Skin of body (tissue), 2 donors: ENCODE data around the gene PSMB7. TPM values are rescaled to one million over a fixed set of nuclear protein-coding genes. Genes with fewer than 3 reads are reported as not detected.
"Not testable (repeated sequence)": the region's sequence is repeated elsewhere in the genome, so short reads cannot be mapped to it uniquely, and the experiment has no call there.

Source experiments
- DNase-seq: peaks from one replicate; lab custom pipeline; 2025; lab: John Stamatoyannopoulos, UW
- total RNA-seq: library from RNA; depleted of rRNA; stranded (reverse); fragments of >200 nt; gene quantifications from one replicate; pipeline ENCODE4 v1.2.3, GENCODE V29; 2014

Gene PSMB7
- total RNA-seq, 1 donor from 2014 or later: 153 TPM

DNA sequence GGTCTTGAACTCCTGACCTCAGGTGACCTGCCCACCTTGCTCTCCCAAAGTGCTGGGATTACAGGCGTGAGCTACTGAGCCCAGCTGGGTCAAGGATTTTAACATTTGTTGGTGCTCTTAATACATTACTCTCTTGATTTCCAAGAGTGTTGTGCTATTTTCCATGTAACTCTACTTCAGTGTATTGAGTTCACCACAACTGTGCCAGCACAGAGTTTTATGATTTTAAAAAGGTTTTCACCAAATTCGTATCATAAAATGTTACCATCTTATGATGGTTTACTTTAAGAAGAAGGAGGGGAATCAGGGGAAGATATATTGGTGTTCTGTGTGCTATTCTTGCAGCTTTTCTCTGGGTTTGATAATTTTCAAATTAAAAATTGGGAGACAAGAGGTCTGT is 28.4 kb upstream of the PSMB7 start:
- DNase-seq: no peak

DNA sequence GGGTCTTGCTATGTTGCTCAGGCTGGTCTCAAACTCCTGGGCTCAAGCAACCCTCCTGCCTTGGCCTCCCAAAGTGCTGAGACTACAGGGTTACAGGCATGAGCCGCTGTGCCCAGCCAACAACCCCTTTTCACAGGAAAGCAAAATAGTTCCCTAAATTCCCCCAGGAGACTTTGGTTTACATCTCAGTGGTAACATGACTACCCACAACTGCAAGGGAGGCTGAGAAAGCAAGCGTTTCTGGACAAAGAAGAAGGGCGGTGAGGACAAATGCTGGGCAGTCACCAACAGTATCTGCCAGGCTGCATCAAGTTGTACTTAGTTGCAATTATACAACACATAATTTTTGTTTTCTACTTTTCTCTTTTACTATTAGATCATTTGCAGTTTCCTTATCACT is 27.6 kb upstream of the PSMB7 start:
- no peak for DNase-seq

DNA sequence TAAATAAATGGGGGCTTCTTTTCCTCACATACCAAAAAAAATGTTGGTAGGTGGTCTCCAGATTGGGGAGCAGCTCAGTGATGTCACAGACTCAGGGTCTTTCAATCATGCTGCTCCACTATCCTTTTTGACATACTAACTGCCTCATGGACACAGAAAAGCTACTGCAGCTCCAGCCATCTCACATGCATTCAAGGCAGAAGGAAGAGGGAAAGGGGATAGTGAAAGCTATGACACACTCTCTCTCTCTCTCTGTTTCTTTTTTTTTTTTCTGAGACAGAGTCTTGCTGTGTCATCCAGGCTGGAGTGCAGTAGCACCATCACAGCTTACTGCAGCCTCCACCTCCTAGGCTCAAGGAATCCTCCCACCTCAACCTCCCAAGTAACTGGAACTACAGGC is 27.1 kb upstream of the PSMB7 start:
- DNase-seq: no peak

DNA sequence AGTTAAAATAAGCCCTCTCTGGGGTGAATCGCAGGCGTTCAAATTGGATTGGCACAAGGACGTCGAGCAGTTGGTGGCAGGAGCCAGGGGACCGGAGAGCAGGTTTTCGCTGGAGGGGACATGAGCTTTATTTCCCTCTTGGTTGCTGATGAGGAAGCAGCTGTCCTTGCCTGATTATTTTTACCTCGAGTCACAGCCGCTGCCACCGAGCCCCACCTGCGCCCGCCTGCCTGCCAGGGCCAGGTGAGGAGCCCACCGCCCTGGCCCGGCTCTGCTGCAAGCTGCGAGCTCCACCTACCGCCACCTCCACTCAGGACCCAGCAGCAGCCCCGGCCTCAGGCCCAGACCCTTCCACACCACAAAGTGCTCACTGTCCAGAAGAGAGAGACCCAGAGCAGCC is 26.0 kb upstream of the PSMB7 start:
- no peak for DNase-seq

DNA sequence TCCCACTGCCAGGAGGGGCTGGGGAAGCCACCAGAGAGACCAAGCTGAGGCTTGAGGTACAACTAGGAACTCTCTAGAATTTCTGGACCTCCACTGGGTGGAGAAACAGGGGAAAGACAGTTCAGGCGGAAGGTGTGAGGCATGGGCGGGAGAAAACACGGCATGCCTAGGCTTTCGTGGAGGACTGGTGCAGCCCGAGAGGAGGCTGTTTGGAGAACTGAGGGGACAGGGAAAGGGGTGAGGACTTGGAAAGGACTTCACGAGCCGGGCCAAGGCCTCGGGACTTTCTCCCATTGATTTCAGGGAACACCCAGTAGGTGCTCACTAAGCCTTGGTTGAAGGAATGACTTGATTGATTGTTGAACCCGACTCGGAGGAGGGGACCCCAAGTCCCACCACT is 25.5 kb upstream of the PSMB7 start:
- no peak for DNase-seq

DNA sequence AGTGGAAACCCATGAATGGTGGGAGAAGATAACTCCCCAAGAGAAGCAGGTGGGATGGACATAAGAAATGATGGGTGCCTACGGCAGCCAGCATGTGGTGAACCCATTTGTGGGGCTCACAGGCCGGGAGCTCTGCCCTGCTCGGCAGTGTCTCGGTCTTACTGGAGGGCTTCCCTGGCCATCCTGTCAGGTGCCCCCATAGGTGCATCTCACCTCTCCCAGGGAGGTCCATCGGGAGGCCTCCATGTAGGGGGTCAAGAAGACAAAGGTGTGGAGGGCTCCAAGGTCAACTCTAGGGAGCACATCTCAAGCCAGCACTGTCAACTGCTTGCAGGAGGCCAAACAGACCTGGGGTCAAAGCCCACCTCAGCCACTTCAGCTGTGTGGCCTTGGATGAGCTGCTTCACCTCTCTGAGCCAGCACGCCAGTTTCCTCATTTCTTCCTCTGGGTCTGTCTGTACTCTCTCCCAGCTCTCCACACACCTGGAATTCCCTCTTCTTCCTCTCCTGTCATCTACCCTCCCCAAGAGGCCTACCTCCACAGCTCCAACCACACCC is 24.5 kb upstream of the PSMB7 start:
- no peak for DNase-seq

DNA sequence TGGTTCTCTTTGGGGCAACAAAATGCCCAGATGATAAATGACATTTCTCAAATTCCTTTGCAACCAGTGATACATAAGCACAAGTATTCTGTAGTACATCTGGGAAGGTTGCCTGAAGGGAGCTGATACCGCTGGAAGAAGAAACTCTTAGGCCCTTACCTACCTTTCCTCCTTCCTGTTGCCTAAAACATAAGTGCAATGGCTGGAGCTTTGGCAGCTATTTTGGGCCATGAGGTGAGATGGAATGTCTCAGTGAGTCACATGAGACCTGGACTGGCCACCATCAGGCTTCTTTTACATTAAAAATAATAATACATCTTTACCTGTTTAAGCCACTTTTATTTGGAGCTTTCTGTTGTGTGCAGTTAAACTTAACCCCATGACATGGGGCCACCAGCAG is 23.8 kb upstream of the PSMB7 start:
- DNase-seq: no peak

DNA sequence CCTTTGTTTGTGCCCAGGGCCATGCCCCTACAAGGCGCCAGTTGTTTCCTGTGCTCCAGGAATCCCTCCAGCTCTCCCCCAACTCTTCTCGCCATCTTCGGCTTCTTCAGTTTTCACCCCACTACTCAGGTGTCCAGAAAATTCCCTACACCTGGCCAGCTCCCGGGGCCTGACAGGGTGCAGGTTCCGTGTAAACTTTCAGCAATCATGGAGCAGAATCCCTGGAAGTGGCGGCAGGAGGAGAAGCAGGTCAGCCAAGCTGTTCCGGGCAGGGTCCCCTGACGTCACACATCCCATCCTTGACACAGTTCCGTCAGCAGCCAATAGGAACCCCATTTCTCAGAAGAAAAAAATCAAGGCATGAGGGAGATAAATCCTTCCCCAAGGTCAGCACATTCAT is 22.8 kb upstream of the PSMB7 start:
- no peak for DNase-seq

DNA sequence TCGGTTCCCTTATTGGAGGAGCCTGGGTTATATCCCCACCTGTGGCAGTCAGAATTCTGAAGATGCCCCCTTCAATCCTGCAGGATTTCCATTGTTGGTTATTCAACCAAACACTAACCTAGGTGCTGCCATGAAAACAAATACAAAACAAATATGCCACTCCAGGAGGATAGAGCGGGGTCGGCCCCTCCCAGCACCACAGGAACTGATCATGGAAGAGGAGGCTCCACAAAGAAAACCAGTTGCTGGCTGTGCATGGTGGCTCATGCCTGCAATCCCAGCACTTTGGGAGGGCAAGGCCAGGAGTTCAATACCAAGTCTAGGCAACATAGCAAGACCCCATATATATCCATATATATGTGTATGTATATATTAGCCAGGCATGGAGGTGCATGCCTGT is 21.8 kb upstream of the PSMB7 start:
- no peak for DNase-seq

DNA sequence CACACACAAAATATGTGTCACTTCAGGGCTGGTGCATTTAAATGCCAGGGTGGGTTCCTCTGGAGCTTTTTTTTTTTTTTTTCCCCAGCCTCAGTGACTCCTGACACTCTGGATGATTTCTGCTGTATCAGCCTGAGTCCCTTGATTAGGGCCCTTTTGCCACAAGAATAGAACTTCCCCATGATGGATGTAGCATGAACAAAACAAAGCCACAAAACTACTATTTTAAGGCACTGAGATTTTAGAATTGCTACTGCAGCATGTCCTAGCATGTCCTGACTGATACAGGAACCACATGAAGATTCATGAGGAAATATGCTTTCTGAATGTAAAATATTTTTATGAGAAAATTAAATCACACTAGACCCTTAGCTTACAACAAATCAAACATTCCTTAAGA is 21.1 kb upstream of the PSMB7 start:
- no peak for DNase-seq

DNA sequence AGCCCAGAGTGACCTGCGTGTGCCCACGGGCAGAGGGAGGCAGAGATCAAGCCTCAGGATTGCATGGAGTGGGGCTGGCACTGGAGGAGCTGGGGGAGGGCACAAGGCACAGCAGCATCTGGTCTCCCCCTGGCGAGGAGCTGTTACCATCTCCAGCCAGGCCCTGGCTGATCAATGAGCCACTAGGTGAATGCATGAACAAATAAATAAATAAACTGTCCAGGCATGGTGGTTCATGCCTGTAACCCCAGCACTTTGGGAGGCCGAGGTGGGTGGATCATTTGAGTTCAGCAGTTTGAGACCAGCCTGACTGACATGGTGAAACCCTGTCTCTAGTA is 14.3 kb upstream of the PSMB7 start:
- DNase-seq: no peak

DNA sequence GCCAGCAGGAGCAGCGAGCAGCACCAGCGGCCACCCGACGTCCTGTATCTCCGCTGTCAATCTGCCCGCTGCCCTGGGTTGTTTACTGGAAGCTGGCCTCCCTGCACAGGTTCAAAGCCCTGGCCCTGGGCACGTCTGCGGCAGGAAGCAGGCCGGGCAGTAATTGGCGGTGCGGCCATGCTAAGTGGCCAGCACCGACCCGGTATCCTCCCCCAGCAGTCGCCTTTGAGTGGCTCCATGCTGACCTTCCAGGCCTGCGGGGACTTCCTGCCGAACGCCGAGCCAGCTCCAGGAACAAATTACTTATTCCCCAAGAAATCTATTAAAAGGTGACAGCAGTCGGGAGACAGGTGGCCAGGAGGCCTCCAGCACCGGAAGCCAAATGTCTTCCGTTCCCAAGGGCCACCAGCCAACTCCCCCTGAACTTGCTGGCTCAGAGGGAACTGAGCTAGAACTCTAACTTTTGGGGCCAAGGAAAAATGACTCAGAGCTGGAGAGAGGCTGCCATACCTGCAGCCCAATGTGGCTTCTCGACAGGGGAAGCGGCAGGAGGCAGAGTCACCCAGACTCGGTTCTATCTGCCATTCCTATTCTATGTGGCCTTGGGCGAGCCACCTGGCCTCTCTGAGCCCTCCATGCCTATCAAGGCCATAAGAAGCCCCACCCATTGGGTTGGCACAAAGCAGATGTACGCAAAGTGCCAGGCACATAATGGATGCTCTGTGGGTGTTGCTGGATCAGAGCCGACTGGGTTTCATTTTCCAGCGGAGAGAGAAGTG is 13.7 kb upstream of the PSMB7 start:
- no peak for DNase-seq

DNA sequence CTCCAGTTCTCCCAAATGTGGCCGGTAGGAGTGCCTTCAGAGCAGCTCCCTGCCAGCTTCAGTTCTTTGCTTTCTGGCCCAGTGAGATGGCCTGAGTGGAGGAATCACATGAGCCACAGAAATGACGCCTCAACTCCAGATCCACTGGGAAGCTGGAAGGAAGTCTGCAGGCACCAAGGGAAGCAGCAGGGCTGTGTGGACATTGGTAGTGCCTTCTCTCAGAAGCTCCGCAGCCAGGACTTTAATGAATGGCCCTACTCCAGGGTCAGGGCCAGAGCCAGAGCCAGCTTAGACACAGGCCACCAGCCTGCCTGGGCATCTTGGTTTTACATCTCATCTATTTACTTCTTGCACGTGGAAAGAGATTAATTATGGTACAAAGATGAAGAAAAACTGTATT is 12.0 kb upstream of the PSMB7 start:
- DNase-seq: no peak

DNA sequence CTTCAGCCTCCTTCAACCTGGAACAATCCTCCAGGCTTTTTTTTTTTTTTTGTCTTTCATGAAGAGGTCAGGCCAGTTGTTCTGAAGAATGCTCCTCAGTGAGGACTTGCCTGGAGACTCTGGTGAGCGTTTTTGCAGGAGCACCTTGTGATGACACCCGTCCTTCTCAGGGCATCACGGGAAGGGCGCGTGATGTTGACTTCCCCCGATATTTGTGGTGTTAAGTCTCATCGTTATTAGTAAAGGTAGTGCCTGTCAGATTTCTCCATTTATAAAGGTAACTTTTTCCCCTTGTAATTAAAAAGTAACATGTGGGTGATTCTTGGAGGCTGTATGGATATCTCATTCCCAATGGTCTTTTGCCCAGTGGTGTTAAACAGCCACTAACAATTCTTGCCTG is 11.1 kb upstream of the PSMB7 start:
- no peak for DNase-seq

DNA sequence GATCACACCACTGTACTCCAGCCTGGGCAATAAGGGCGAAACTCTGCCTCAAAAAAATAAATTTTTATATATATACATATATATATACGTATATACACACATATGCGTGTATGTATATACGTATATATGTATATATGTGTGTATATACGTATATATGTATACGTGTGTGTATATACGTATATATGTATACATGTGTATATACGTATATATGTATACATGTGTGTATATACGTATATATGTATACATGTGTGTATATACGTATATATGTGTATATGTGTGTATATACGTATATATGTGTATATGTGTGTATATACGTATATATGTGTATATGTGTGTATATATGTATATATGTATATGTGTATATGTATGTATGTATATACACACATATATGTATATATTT is 10.5 kb upstream of the PSMB7 start:
- not testable (repeated sequence) for DNase-seq

DNA sequence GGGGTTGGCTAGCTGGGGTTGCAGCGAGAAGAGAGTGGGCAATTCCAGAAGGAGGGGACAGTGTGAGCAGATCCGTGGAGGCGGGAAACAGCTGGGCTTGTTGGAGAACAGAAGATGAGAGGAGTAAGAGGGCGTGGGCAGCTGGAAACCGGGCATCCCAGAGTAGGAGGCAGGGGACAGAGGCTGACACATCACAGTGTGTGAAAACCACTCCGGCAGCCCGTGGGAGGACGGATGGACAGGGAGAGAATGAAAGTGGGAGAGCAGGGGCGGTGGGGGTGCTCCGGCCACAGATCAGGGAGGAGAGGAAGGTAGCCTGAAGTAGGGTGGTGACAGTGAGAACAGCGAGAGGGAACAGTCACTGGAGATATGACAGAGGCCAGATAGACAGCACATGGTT is 8.3 kb upstream of the PSMB7 start:
- DNase-seq: no peak

DNA sequence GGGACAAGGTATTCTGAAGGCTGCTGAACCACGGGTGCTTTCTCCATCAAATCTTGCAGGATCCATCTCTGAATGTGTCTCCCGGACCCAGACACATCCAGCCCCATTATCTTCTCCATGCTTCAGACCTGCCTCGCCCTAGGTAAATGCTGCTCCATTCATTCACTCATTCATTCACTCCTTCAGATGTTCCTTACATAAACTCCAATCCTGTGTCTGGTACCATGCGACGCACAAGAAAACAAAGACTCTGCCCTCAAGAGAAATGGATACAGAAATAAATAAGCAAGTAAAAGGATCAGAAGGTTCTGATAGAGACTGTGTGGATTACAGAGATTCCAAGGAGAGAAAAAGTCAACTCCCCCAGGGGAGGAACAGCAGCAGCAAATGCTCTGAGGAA is 7.9 kb upstream of the PSMB7 start:
- no peak for DNase-seq

DNA sequence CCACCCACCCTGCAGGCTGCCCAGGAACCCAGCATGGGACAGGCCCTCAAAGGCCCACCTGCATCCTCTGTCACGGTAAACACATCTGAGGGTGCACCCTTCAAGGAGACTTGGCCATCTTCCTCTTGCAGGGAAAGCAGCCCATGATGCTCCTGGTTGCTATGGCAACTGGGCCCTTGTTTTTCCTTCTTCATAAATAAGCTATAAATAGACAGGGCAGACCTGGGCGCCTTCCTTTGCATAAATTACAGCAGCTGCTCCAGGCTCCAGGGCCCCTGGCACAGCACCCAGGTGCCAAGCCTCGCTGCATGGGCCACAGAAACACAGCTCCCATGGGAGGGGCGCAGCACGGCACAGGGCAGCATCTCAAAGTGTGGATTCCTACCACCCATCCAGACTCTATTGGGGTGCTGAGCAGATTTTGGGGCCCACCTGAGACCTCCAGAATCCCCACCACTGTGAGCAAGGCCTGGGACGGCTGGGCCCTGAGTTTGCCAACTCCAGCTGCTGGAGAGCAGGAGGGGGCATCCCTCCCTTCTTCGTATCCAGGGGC is 5.8 kb upstream of the PSMB7 start:
- DNase-seq: no peak

DNA sequence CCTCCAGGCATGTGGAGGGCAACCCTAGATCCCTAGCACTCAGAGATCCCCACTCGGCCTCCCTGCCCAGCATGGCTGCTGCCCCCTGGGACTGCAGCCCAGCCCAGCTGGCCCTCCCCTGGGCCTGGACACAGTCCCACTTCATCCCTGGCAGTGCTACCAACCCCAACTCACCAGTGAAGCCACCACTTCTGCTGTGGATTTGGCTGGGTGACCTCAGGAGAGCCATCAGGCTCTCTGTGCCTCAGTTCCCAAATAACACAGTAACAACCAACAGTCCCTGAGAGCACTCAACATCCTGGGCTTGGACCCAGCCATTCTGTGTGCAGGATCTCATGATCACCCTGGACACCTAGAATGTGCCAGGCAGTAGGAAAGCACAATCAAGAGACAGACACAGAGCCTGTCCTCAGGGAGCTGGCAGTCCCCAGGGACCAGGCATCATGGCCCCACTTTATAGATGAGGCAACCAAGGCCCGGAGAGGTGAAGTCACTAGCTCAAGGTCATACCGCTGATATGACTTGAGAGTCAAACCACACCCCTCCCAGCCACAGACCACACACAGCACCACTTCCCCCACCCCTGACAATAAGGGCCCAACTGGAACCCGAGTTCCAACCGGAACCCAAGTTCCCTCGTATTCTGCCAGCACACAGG is 4.7 kb upstream of the PSMB7 start:
- no peak for DNase-seq

DNA sequence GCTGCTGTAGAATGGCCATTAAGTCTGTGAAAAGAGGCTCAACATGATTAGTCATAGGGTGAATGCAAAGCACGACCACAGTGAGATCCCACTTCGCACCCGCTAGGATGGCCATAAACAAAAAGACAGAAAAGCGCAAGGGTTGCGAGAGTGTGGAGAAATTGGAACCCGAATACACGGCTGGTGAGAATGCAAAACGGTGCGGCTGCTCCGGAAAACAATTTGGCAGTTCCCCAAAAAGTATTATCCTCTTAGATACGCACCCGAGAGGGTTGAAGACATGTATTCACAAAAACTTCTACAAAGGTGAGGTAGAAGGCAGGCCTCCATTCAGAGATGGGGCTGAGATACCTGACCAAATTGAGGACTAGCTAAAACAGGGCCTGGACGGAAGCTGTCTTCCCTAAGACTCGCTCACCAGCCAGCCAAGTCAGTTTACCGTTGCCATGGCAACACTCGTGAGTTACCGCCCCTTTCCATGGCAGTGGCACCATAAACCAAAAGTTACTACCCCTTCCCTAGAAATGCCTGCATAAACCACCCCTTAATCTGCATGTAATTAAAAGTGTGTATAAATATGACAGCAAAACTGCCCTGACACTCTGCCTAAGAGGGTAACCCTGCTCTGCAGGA is 726 bp upstream of the PSMB7 start:
- no peak for DNase-seq

DNA sequence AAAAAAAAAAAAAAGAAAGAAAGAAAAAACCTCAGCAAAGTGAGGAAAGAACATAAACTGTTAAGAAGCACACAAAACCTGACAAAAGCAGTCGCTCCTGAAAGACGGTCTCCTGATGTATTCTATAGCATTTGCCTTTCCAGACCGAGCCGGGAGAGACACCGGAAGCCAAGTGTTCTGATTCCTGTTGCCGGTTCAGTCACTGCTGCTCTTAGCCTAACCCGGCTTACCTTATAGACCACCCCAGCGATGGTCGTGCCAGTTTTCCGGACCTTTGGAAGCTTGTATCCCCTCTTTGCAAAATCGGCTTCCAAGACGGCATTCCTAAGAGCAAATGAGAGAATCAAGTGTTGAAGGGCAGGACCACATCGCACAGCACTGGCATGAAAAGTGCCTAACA is 630 bp downstream of the PSMB7 start:
- DNase-seq: no peak

DNA sequence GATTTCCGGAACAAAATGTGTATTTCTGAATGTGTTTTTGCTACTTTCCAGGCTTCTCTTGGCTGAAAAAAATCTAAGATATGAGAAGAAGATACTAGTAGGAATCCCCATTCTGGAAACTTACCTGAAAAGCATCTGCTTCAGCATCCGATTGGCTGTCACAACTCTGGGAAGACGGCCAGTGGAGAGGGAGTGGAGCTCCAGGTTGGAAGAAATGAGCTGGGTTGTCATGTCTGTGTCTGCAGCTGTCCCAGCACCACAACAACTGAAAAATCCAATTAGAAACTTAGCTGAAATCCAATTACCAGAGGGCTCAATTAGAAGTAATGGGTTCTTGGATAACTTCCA is 3.0 kb downstream of the PSMB7 start:
- DNase-seq: no peak
